H1 (cell line): Measurements from ENCODE around the gene ARHGEF26. TPM values are rescaled to one million over a fixed set of nuclear protein-coding genes. Genes with fewer than 3 reads are reported as not detected.

Experiments used
- CBX5 ChIP-seq: fragments of 300-800, 300-1000 bp; sonication (generic); IDR thresholded peaks from 2 replicates; pipeline ENCODE4 v1.7.1; 2016; ENCODE audit warnings: antibody characterized with exemption, low read length, low read depth
- CHD7 ChIP-seq: fragments of 300-600 bp; sonication (generic); IDR thresholded peaks from 2 replicates; pipeline ENCODE4 v1.7.1; 2012; ENCODE audit warnings: low read length, moderate library complexity, mild to moderate bottlenecking, inconsistent platforms; ENCODE audit not compliant: insufficient replicate concordance
- CTCF ChIP-seq, 3 experiments: IDR thresholded peaks; 1 replicate in 2 of 3; 2 replicates in 1 of 3; pipeline versions ENCODE4 v1.5.1 to v1.6.1; 2011; ENCODE audit warnings: low read length in 3 of 3, mild to moderate bottlenecking in 3 of 3, inconsistent platforms in 2 of 3, low read depth in 1 of 3, moderate library complexity in 1 of 3; ENCODE audit not compliant: insufficient read depth in 1 of 3; ENCODE audit errors: control extremely low read depth in 1 of 3
- GTF2F1 ChIP-seq: IDR thresholded peaks from 2 replicates; pipeline ENCODE4 v1.6.1; 2012; ENCODE audit warnings: low read depth, low read length, improper control_type of control experiment, borderline replicate concordance
- polyA plus RNA-seq, 7 experiments: library from polyadenylated mRNA; depleted of rRNA in 3 of 7; stranded (reverse) in 5 of 7; unstranded in 2 of 7; fragments of >200 nt in 5 of 7; fragments of 200-250 nt in 2 of 7; gene quantifications; 1 replicate in 5 of 7; 2 replicates in 1 of 7; 4 replicates in 1 of 7; pipeline versions ENCODE4 v1.2.1 to v1.2.3, GENCODE V29; 2011 to 2013; ENCODE audit warnings: missing spikeins in 2 of 7, mixed read lengths in 2 of 7
- total RNA-seq: library from RNA; stranded (reverse); fragmentation: NEBNext Ultra II Directional; extraction: Animal tissue kit (Norgen Biotek cat#: 25700); gene quantifications from 2 replicates; pipeline ENCODE4 v1.2.1, GENCODE V29; 2021

ARHGEF26 gene
- total and polyA plus RNA-seq, 2 of the 8 experiments (the other 6 are each of a cell fraction or from before 2014, with no cell fraction given) = 3.1 to 15.6 TPM

- TF ChIP-seq CHD7 (no peak), GTF2F1 (no peak), CBX5 (no peak), CTCF (IDR thresholded peaks at IDR 0.05; ENCODE audit: control extremely low read depth in 1 of 3, insufficient read depth in 1 of 3, low read depth in 1 of 3, low read length in 3 of 3) (no peak)
Measured at GRCh38 chr3:154301561-154301960, 180.4 kb downstream of the ARHGEF26 start (continued).
